ENCODE measurements around the gene GLB1L.
"Not testable (repeated sequence)": the region's sequence is repeated elsewhere in the genome, so short reads cannot be mapped to it uniquely, and the experiment has no call there.

The GLB1L gene

DNA sequence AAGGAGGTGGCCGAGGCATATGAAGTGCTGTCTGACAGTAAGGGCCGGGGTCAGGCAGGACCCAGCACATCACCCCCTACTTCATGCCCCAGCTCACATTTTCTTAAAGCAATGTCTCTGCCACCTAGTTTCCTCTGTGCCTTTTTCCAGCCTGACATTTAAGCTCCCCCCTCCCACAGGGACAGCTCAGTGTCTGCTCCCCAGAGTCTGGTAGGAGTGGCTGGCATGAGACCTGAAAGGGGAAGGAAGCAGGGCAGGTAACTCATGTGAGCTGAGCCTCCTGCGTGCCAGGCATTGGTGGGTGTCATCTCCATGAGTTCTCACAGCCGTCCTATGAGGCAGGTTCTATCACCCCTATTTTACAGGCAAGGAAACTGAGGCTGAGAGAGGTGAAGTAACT is 35.4 kb upstream of the GLB1L start:
- no peak for DNase-seq

GRCh38 chr2:219279916-219280516 is 34.8 kb upstream of the GLB1L start:
- no peak for DNase-seq

- peak; percentile 95 for DNase-seq
Measured at GRCh38 chr2:219279151-219279915, 34.1 kb upstream of the GLB1L start, which contains the start of gene DNAJB2. Gene DNAJB2, plus strand, starts transcription at chr2:219279366. Its CDS starts 468 bp downstream, at chr2:219279834.

DNA sequence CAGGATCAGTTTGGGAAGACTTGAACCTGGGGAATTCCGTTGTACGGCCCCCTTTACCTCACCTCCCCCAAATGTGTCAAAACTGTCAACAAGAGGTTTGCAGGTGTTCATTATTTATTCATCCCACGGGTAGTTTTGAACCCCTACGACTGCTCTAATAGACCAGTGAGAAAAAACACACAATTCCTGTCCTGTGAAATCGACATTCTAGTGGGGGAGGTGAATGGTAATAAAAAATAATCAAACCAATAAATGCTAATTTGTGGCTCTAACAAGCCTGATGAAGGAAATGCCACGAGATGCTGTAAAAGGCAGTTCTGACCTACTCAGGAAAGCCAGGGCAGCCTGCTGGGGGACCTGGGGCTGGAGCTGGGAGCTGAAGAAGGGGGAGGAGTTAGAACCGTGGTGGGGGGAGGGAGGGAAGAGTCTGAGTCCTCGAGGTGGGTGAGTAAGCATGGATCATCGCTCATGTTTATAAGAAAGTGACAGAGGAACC is 33.5 kb upstream of the GLB1L start:
- no peak for DNase-seq

DNA sequence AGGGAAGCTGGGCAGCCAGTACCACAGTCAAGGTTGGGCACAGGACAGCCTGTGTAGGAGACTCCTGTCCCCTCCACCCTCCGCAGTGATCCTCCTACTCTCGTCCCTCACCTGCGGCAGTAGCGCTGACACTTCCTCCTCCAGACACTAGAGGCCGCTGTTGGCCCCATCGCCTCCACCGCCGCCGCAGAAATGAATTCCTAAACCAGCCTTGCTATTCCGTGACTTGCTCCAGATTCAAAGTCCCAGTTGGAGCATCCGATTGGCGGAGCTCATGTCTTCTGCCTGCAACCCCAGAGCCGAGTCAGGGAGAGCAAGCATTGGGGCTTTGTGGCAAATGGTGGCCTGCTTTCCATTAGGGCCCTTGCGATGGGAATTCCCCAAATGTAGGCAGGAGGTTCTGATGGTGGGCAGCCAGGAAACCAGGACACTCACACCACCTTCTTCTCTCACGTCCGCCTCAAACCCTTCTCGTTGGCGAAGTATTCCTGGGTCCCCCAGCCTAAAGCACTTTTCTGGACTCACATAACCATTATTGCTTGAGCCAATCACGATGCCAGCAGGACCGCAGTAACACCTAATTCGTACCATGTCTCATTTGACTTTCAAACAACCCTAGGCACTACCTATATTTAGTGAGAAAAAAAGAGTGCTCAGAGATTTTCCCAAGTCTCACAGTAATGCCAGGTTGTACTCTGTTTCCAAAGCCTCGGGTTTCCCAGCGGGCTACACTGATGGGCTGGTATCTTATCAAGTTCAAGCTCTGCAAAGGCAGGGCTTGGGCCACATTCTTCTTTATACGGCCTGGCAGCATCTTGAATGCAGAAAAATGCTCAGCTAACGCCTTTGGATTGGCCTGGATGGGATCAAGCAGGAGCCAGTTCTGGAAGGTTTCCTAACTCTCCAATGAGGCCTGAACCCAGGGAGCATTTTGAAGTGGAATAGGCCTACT is 32.7 kb upstream of the GLB1L start:
- DNase-seq, result peak; percentile 50

DNA sequence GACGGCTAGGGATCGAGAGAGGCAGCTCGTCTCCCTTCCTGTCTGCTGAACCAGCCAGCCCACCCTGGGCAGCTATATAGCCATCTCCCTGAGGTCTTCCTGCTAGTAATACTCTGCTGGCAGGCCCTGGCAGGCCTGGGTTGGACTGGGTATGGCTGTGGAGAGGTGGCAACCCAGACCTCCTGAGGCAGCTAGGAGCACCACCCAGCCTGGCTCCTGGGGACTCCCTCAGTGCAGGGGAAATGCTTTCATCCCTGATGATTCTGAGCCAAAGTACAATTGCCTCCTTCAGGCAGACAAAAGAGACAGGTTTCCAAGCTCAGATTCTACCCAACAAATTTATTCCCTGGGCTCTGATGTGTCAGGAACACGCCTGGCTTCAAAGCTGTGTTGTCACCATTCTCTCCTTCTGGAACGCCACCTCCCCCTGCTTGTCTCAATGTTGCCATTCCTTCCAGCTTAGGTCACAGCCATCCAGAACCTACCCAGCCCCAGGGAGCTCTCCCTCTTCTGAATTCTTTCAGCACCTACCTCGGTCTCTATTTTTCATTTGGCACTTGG is 29.2 kb upstream of the GLB1L start:
- no peak for DNase-seq

- no peak for DNase-seq
Measured at GRCh38 chr2:219273937-219274336, 28.7 kb upstream of the GLB1L start.

DNA sequence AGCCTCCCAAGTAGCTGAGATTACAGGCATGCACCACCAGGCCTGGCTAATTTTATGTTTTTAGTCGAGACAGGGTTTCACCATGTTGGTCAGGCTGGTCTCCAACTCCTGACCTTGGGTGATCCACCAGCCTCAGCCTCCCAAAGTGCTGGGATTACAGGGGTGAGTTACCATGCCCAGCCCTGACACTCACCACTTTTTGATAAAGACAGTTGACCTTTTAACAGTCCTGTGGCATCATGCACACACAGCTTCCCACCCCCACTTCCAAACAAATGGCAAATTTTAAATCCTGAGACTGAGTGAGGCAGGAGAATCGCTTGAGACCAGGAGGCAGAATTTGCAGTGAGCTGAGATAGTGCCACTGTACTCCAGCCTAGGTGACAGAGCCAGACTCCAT is 27.8 kb upstream of the GLB1L start:
- DNase-seq, result no peak

DNA sequence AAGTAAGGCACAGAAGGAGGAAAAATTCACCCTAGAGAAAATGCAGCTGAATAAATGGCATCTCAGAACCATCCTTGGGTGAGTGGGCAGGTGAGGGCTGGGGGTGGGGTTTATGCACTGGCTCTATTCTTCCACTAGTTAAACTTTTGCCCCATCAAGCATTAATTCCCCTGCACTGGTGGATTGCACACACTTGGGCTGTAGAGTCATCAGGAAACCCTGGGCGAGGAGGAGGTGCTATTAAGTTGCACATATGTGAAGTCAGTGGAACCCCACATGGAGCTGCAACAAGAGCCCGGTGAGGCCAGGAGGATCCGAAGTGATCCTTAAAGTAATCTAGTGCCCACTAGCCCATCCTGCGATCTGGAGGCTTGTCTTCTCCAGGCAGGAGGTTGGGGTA is 27.1 kb upstream of the GLB1L start:
- no peak for DNase-seq

- no peak for DNase-seq
Measured at GRCh38 chr2:219271021-219271420, 25.8 kb upstream of the GLB1L start.

- DNase-seq, result no peak
Measured at GRCh38 chr2:219270055-219270372, 24.8 kb upstream of the GLB1L start.

- DNase-seq, result no peak
Measured at GRCh38 chr2:219269362-219270054, 24.3 kb upstream of the GLB1L start.

DNA sequence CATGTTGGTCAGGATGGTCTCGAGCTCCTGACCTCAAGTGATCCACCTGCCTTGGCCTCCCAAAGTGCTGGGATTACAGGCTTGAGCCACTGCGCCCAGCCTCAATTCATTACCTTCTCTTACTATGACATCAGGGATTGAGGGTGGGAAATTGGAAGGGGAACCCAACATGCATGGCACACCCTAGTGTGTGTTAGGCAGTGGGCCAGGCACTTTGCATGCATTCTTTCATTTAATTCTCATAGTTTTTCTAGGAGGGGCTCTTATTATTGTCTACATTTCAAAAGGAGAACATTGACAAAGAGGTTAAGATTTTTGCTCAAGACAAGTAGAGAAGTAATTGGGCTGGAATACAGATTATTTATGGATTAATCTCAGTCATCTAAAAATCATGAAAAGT is 23.1 kb upstream of the GLB1L start:
- no peak for DNase-seq

GRCh38 chr2:219266886-219267285 is 21.6 kb upstream of the GLB1L start:
- no peak for DNase-seq

DNA sequence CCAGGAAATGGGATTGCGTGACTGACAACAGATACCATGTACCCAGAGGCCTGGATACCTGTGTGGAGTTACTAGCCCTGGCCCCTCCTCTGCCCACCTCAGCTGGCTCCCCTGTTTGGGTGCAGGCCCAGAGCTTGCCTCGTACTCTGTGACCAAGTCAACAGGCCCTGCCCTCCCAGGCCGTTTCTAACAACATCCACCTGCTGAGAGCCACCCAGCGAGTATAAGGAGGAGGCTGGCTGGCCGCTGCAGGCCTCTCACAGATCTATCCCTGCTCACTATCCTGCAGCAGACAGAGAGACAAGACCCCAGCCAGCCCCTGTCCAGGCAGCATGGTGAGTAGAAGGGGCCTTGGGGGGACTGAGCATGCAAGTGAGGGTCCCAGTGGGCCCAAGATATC is 21.0 kb upstream of the GLB1L start:
- no peak for DNase-seq

DNA sequence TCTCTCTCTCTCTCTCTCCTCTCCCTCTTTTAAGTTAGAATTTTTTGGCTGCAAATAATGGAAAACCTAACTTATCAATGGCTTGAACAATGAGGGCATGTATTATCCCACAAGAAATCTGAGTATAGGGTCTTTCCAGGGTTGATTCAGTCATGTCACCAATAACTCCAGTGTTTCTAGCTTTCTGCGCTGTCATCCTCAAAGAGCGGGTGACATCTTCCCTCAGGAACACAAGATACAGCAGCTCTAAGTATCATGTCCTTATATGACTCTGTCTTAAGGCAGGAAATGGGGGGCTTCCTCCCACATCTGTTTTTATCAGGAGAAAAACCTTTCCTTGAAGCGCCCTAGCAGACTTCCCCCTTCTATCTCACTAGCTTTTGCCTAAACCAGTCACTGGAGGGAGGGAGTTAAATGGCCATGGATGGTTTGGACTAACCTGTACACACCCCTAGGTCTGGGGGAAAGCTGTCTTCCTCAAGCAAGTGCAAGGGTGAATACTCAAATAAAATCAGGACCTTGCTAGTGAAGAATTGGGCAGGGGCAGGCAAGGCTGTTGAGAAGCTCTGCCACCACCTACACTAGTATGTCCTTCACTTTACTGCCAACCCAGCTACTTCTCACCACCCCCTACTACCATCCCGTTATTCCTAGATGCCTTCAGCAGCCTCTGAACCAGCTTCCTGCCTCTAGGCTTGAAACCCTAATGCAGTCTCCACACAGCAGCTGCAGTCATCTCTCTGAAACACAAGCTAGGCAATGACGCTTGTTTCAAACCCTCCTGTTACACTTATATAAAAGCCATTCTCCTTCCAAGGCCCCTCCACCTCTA is 16.0 kb upstream of the GLB1L start:
- DNase-seq, result no peak

DNA sequence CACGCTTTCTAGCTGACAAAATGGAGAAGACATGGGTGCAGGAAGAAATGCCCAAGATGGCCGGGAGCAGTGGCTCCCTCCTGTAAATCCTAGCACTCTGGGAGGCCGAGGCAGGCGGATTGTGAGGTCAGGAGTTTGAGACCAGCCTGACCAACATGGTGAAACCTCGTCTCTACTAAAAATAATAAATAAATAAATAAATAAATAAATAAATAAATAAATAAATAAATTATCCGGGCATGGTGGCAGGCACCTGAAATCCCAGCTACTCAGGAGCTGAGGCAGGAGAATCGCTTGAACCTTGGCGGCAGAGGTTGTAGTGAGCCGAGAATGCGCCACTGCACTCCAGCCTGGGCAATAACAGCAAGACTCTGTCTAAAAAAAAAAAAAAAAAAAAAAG is 13.7 kb upstream of the GLB1L start:
- not testable (repeated sequence) for DNase-seq

DNA sequence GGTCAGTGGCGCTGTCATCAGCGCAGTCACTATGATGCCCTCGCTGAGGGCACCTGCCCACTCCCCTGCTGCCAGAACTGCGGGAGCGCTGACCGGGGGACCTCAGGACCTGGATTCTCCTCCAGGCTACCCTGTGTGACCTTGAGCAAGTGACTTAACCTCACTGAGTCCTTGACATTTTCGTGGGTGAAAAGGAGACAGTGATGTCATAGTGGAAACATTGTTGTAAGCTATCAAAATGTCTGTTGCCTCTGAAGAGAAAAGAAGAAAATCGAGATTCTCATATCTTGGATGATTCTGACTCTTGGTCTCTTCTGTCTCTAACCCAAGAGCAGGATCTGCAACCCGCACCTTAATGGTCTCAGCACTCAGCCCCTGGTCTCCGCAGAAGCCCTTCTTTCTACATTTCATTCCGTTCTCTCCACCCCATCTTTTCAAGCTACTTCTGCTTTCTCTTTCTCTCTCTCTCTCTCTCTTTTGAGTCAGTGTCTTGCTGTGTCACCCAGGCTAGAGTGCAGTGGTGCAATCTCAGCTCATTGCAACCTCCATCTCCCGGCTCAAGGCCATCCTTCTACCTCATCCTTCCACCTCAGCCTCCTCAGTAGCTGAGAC is 9.5 kb upstream of the GLB1L start:
- no peak for DNase-seq

GRCh38 chr2:219253753-219254589 is 8.7 kb upstream of the GLB1L start, which contains the start of gene TUBA4A:
Gene TUBA4A, minus strand, starts transcription at chr2:219253918. Its CDS starts 60 bp downstream, at chr2:219253858.
- no peak for DNase-seq

Measured in GOT3 (cell line).